ENCODE measurements around the gene HSPA1A.

- TF ChIP-seq, protein P1, sequence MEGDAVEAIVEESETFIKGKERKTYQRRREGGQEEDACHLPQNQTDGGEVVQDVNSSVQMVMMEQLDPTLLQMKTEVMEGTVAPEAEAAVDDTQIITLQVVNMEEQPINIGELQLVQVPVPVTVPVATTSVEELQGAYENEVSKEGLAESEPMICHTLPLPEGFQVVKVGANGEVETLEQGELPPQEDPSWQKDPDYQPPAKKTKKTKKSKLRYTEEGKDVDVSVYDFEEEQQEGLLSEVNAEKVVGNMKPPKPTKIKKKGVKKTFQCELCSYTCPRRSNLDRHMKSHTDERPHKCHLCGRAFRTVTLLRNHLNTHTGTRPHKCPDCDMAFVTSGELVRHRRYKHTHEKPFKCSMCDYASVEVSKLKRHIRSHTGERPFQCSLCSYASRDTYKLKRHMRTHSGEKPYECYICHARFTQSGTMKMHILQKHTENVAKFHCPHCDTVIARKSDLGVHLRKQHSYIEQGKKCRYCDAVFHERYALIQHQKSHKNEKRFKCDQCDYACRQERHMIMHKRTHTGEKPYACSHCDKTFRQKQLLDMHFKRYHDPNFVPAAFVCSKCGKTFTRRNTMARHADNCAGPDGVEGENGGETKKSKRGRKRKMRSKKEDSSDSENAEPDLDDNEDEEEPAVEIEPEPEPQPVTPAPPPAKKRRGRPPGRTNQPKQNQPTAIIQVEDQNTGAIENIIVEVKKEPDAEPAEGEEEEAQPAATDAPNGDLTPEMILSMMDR (IDR thresholded peaks at IDR 0.05; ENCODE audit: low read depth, low read length): no peak
- no peak for TF ChIP-seq EZH2phosphoT487 (IDR thresholded peaks at IDR 0.05; ENCODE audit: low read depth)
Measured at GRCh38 chr6:31825553-31825952, 10.2 kb downstream of the HSPA1A start.

Measured in OCI-LY3 (cell line).